Heart left ventricle (tissue), 13 donors: ENCODE measurements around the gene CLEC12A.

ENCODE experiments used
- POLR2A ChIP-seq, 2 donors: fragments of 450-650 bp; IDR thresholded peaks; one replicate each; pipeline ENCODE4 v1.6.1; 2017; ENCODE audit warnings: antibody characterized with exemption in 2 of 2, mild to moderate bottlenecking in 2 of 2, moderate library complexity in 2 of 2
- TF ChIP-seq, protein P1 (sequence below), 12 donors: fragments of 200-600 bp; sonication (generic) in 4 of 12; IDR thresholded peaks; one replicate each; pipeline versions ENCODE4 v1.5.0 to v1.8.0; 2018 to 2022; ENCODE audit warnings: antibody characterized with exemption in 12 of 12, mild to moderate bottlenecking in 5 of 12
- donor health status: ischemic (EF 13 %, LVEDD 7.1; RV severe dilation, severe dysfunction).
- donor health status: DM: no; HTN: yes; CAD: no.
- donor health status: DM: no; HTN: no; CAD: no.
- donor health status: ischemic (EF 25% LVEDD 6.9; RV normal size, moderate dysfunction).
- donor health status: ischemic (EF 25% LVEDD 5.7; RV mildly dilated, moderate dysfunction).
- donor health status: ischemic (EF 35%, LVEDD 5.7; RV mildly dilated, moderate dysfunction).
- donor health status: nonischemic (EF 11% LVEDD 7.7; RV severe dilation, severe dysfunction).
- donor health status: DM: yes; HTN: yes; CAD: no.
- donor health status: PGD.
- donor health status: ischemic (EF 29% LVEDD 5.4; RV normal size, mild dysfunction).
- donor health status: nonischemic (EF 23%, LVEDD 6.1; RV moderate dilation, normal function).

DNA sequence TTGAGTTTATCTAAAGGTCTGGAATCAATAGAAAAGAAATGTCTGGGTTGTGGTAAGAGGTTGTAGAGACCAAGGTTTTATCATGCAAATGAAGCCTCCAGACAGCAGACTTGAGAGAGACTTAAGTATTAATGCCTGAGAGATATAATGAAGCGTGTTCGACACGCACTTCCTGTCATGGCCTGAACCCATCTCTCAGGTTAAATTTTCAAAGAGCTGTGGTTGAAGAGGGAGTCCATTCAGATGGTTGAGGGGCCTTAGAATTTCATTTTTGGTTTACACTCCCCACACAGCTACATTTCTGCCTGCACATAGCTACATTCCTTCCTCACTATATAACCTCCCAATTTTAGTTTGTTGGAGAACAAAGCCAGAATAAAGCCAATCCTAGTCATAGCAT lies 10.1 kb upstream of the CLEC12A start:
- TF ChIP-seq, protein P1, sequence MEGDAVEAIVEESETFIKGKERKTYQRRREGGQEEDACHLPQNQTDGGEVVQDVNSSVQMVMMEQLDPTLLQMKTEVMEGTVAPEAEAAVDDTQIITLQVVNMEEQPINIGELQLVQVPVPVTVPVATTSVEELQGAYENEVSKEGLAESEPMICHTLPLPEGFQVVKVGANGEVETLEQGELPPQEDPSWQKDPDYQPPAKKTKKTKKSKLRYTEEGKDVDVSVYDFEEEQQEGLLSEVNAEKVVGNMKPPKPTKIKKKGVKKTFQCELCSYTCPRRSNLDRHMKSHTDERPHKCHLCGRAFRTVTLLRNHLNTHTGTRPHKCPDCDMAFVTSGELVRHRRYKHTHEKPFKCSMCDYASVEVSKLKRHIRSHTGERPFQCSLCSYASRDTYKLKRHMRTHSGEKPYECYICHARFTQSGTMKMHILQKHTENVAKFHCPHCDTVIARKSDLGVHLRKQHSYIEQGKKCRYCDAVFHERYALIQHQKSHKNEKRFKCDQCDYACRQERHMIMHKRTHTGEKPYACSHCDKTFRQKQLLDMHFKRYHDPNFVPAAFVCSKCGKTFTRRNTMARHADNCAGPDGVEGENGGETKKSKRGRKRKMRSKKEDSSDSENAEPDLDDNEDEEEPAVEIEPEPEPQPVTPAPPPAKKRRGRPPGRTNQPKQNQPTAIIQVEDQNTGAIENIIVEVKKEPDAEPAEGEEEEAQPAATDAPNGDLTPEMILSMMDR (IDR thresholded peaks at IDR 0.05): no peak
- TF ChIP-seq POLR2A (IDR thresholded peaks at IDR 0.05): no peak
